ENCODE results near the gene TSHB.

The TSHB gene

GRCh38 chr1:115060501-115060900 lies 30.9 kb downstream of the TSHB start:
- DNase-seq (ENCODE audit: low spot score), result no peak

GRCh38 chr1:115062542-115063004 lies 32.9 kb downstream of the TSHB start:
- no peak for DNase-seq (ENCODE audit: low spot score)

- DNase-seq (ENCODE audit: low spot score), result no peak
Observed at GRCh38 chr1:115063228-115063901, 33.7 kb downstream of the TSHB start.

- no peak for DNase-seq (ENCODE audit: low spot score)
Observed at GRCh38 chr1:115064461-115064860, 34.8 kb downstream of the TSHB start.

- DNase-seq (ENCODE audit: low spot score), result no peak
Observed at GRCh38 chr1:115065021-115065420, 35.4 kb downstream of the TSHB start.

GRCh38 chr1:115067161-115067859 lies 37.7 kb downstream of the TSHB start:
- DNase-seq (ENCODE audit: low spot score), result no peak

GRCh38 chr1:115068826-115069585 lies 39.4 kb downstream of the TSHB start:
- no peak for DNase-seq (ENCODE audit: low spot score)

GRCh38 chr1:115069659-115070308 lies 40.2 kb downstream of the TSHB start:
- DNase-seq (ENCODE audit: low spot score), result no peak

- no peak for DNase-seq (ENCODE audit: low spot score)
Observed at GRCh38 chr1:115071012-115071664, 41.5 kb downstream of the TSHB start.

GRCh38 chr1:115073298-115074087 lies 43.9 kb downstream of the TSHB start:
- DNase-seq (ENCODE audit: low spot score), result no peak

- DNase-seq (ENCODE audit: low spot score), result no peak
Observed at GRCh38 chr1:115074839-115075534, 45.4 kb downstream of the TSHB start.

GRCh38 chr1:115076384-115076915 lies 46.8 kb downstream of the TSHB start:
- no peak for DNase-seq (ENCODE audit: low spot score)

GRCh38 chr1:115077286-115077983 lies 47.8 kb downstream of the TSHB start:
- no peak for DNase-seq (ENCODE audit: low spot score)

GRCh38 chr1:115077984-115078330 lies 48.3 kb downstream of the TSHB start:
- DNase-seq (ENCODE audit: low spot score), result no peak

GRCh38 chr1:115078708-115079107 lies 49.1 kb downstream of the TSHB start:
- DNase-seq (ENCODE audit: low spot score), result no peak

GRCh38 chr1:115082949-115083348 lies 53.3 kb downstream of the TSHB start:
- DNase-seq (ENCODE audit: low spot score), result no peak
